Ishikawa (cell line): ENCODE measurements around the gene CYB561.

Experiments
- CEBPB ChIP-seq: IDR thresholded peaks from 2 replicates; pipeline ENCODE4 v1.6.1; 2012
- CREB1 ChIP-seq: IDR thresholded peaks from 2 replicates; pipeline ENCODE4 v1.6.1; 2012; ENCODE audit warnings: low read depth
- EGR1 ChIP-seq: IDR thresholded peaks from 2 replicates; pipeline ENCODE4 v1.6.1; 2012
- EP300 ChIP-seq: IDR thresholded peaks from 2 replicates; pipeline ENCODE4 v1.6.1; 2012; ENCODE audit warnings: borderline replicate concordance
- FOXM1 ChIP-seq: IDR thresholded peaks from 2 replicates; pipeline ENCODE4 v1.6.1; 2012; ENCODE audit warnings: low read depth, borderline replicate concordance
- MAX ChIP-seq: IDR thresholded peaks from 2 replicates; pipeline ENCODE4 v1.6.1; 2012
- NFIC ChIP-seq: IDR thresholded peaks from 2 replicates; pipeline ENCODE4 v1.6.1; 2012
- RAD21 ChIP-seq: IDR thresholded peaks from 2 replicates; pipeline ENCODE4 v1.6.1; 2012; ENCODE audit warnings: low read depth
- REST ChIP-seq: IDR thresholded peaks from 2 replicates; pipeline ENCODE4 v1.6.1; 2012; ENCODE audit warnings: low read depth, mild to moderate bottlenecking
- TAF1 ChIP-seq: IDR thresholded peaks from 2 replicates; pipeline ENCODE4 v1.6.1; 2012; ENCODE audit warnings: low read depth, mild to moderate bottlenecking
- TCF12 ChIP-seq: IDR thresholded peaks from 2 replicates; pipeline ENCODE4 v1.6.1; 2012; ENCODE audit warnings: low read depth
- TEAD4 ChIP-seq: IDR thresholded peaks from 2 replicates; pipeline ENCODE4 v1.6.1; 2012
- USF1 ChIP-seq: IDR thresholded peaks from 2 replicates; pipeline ENCODE4 v1.6.1; 2012
- YY1 ChIP-seq: IDR thresholded peaks from 2 replicates; pipeline ENCODE4 v1.6.1; 2012; ENCODE audit warnings: low read depth
- ZBTB7A ChIP-seq: IDR thresholded peaks from 2 replicates; pipeline ENCODE4 v1.6.1; 2012; ENCODE audit warnings: low read depth

CYB561 gene

GRCh38 chr17:63492940-63493339 lies 46.8 kb upstream of the CYB561 start:
- TF ChIP-seq EGR1 (no peak), USF1 (no peak), MAX (no peak), ZBTB7A (no peak), REST (no peak), FOXM1 (no peak), EP300 (no peak), YY1 (no peak), TCF12 (no peak), TAF1 (no peak), NFIC (no peak)

- TF ChIP-seq ZBTB7A: no peak
- TF ChIP-seq CEBPB: no peak
- TF ChIP-seq REST: no peak
- no peak for TF ChIP-seq RAD21
- no peak for TF ChIP-seq EGR1
- TF ChIP-seq CREB1: no peak
- TF ChIP-seq FOXM1: no peak
- no peak for TF ChIP-seq EP300
These were observed 46.0 kb upstream of the CYB561 start for GRCh38 chr17:63491977-63492618.

- no peak for TF ChIP-seq REST
These were observed 45.3 kb upstream of the CYB561 start for GRCh38 chr17:63491413-63491812.

GRCh38 chr17:63490858-63491400 lies 44.8 kb upstream of the CYB561 start:
- TF ChIP-seq CEBPB: no peak
- no peak for TF ChIP-seq RAD21

- TF ChIP-seq MAX (no peak), NFIC (no peak), YY1 (no peak), EP300 (no peak), REST (no peak), CREB1 (no peak), CEBPB (no peak), USF1 (no peak), TCF12 (no peak), ZBTB7A (no peak), TEAD4 (no peak), RAD21 (no peak), TAF1 (no peak), FOXM1 (no peak), EGR1 (no peak)
These were observed 44.2 kb upstream of the CYB561 start for GRCh38 chr17:63490329-63490728.
